SK-N-SH treated with all-trans-retinoic acid at 6 μM for 48 hours (cell line): Measurements from ENCODE around the gene ATXN10.

Experiments used
- ATAC-seq: fragments of 200-7000 bp; cut with Tn5 transposase; 3 replicates; pipeline ENCODE4 v1.9.1; 2020; ENCODE audit warnings: mild to moderate bottlenecking, moderate library complexity
- ARNTL ChIP-seq: fragments of 450-650 bp; formaldehyde crosslinking; IDR thresholded peaks from 2 replicates; pipeline ENCODE4 v1.5.0; 2020; ENCODE audit warnings: low read depth, mild to moderate bottlenecking, moderate library complexity, borderline replicate concordance
- BACH2 ChIP-seq: fragments of 250-450 bp; sonication (Bioruptor Pico); IDR thresholded peaks from 2 replicates; pipeline ENCODE4 v1.9.0; 2021; ENCODE audit warnings: mild to moderate bottlenecking, borderline replicate concordance
- CSDC2 ChIP-seq: fragments of 250-450 bp; sonication (Bioruptor Pico); IDR thresholded peaks from 2 replicates; pipeline ENCODE4 v1.5.0; 2020; ENCODE audit warnings: mild to moderate bottlenecking, moderate library complexity
- ESRRG ChIP-seq: fragments of 250-450 bp; sonication (Bioruptor Pico); IDR thresholded peaks from 2 replicates; pipeline ENCODE4 v1.6.1; 2021; ENCODE audit warnings: mild to moderate bottlenecking
- GLIS3 ChIP-seq: fragments of 250-450 bp; sonication (Bioruptor Pico); IDR thresholded peaks from 2 replicates; pipeline ENCODE4 v1.5.0; 2020; ENCODE audit warnings: mild to moderate bottlenecking, moderate library complexity
- ISL1 ChIP-seq: fragments of 250-450 bp; sonication (Bioruptor Pico); IDR thresholded peaks from 2 replicates; pipeline ENCODE4 v2.1.2; 2022; ENCODE audit warnings: mild to moderate bottlenecking, moderate library complexity
- OSR1 ChIP-seq: fragments of 250-450 bp; sonication (Bioruptor Pico); IDR thresholded peaks from 2 replicates; pipeline ENCODE4 v1.8.0; 2022; ENCODE audit warnings: moderate library complexity, mild to moderate bottlenecking, inconsistent platforms
- PPARA ChIP-seq: fragments of 250-450 bp; sonication (Bioruptor Pico); IDR thresholded peaks from 2 replicates; pipeline ENCODE4 v1.5.0; 2020; ENCODE audit warnings: mild to moderate bottlenecking, borderline replicate concordance
- RARB ChIP-seq: fragments of 250-450 bp; sonication (Bioruptor Pico); IDR thresholded peaks from 2 replicates; pipeline ENCODE4 v1.8.0; 2021; ENCODE audit warnings: mild to moderate bottlenecking, moderate library complexity
- SNAI2 ChIP-seq: fragments of 250-450 bp; sonication (Bioruptor Pico); IDR thresholded peaks from 2 replicates; pipeline ENCODE4 v1.5.0; 2020; ENCODE audit warnings: mild to moderate bottlenecking, moderate library complexity
- TCF4 ChIP-seq: fragments of 250-450 bp; sonication (Bioruptor Pico); IDR thresholded peaks from 2 replicates; pipeline ENCODE4 v1.8.0; 2021; ENCODE audit warnings: mild to moderate bottlenecking, moderate library complexity, borderline replicate concordance
- TOX ChIP-seq: fragments of 250-450 bp; sonication (Bioruptor Pico); IDR thresholded peaks from 2 replicates; pipeline ENCODE4 v1.8.0; 2021; ENCODE audit warnings: mild to moderate bottlenecking, moderate library complexity, borderline replicate concordance
- ZC3H10 ChIP-seq: fragments of 250-450 bp; sonication (Bioruptor Pico); IDR thresholded peaks from 2 replicates; pipeline ENCODE4 v1.5.1; 2021; ENCODE audit warnings: mild to moderate bottlenecking, moderate library complexity
- ZFP3 ChIP-seq: fragments of 250-450 bp; sonication (Bioruptor Pico); IDR thresholded peaks from 2 replicates; pipeline ENCODE4 v1.5.0; 2020; ENCODE audit warnings: mild to moderate bottlenecking, moderate library complexity
- ZFP30 ChIP-seq: fragments of 450-650 bp; formaldehyde crosslinking; IDR thresholded peaks from 2 replicates; pipeline ENCODE4 v1.5.0; 2022; ENCODE audit warnings: mild to moderate bottlenecking, moderate library complexity
- ZNF565 ChIP-seq: fragments of 450-650 bp; formaldehyde crosslinking; conservative IDR thresholded peaks from 2 replicates; pipeline ENCODE4 v1.5.0; 2020; ENCODE audit warnings: low read depth, mild to moderate bottlenecking, moderate library complexity
- ZNF70 ChIP-seq: fragments of 450-650 bp; formaldehyde crosslinking; IDR thresholded peaks from 2 replicates; pipeline ENCODE4 v1.5.0; 2020; ENCODE audit warnings: mild to moderate bottlenecking, moderate library complexity
- ZNF8 ChIP-seq: fragments of 450-650 bp; formaldehyde crosslinking; IDR thresholded peaks from 2 replicates; pipeline ENCODE4 v1.5.0; 2020; ENCODE audit warnings: mild to moderate bottlenecking, moderate library complexity
- TF ChIP-seq, protein P1 (sequence below): fragments of 250-450 bp; sonication (Bioruptor Pico); IDR thresholded peaks from 2 replicates; pipeline ENCODE4 v1.5.0; 2020; ENCODE audit warnings: mild to moderate bottlenecking, moderate library complexity
- TF ChIP-seq, protein P2 (sequence below): fragments of 250-450 bp; sonication (Bioruptor Pico); IDR thresholded peaks from 2 replicates; pipeline ENCODE4 v1.5.1; 2020; ENCODE audit warnings: low read depth, mild to moderate bottlenecking, moderate library complexity
- TF ChIP-seq, protein P3 (sequence below): fragments of 250-450 bp; sonication (Bioruptor Pico); IDR thresholded peaks from 2 replicates; pipeline ENCODE4 v1.8.0; 2021; ENCODE audit warnings: low read depth, mild to moderate bottlenecking, moderate library complexity, borderline replicate concordance
- TF ChIP-seq, protein P4 (sequence below): fragments of 250-450 bp; sonication (Bioruptor Pico); IDR thresholded peaks from 2 replicates; pipeline ENCODE4 v1.8.0; 2020; ENCODE audit warnings: mild to moderate bottlenecking, moderate library complexity, borderline replicate concordance

ATXN10 gene

DNA sequence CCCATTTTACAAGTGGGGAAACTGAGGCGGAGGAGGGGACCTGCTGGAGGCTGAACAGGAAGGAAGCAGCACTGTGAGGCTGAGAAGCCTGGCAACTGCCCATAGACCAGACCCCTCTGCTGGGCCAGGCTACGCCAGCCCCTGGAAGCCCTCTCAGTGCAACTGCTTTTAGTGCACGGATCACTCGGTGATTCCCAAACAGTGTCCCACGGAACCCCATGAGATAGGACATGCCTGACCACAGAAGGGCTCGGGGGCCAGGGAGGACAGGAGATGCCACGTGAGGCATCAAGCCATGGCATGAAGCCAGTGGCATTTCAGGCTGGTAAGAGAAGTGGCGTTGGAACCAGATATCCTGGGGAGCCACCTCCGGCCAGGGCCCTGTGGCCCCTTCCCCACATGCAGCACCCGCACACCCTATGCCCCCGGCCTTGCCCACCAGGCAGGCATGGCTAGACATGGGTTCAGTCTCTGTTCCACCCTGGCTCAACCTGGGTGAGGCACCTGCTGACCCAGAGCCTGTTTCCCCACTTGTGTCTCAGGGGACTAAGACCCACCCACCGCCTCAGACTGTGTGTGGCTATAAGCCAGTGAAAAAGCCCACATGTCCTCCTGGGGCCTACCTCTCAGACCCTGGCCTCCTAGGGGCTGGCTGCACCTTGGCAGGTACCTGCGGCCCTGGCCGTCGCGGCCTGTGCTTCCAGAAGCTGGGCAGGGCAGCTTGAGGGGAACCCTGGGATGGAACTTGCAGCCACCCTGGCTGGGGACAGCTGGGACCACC, 221.2 kb downstream of the ATXN10 start:
- TF ChIP-seq ARNTL (CRISPR knock-in tag) = no peak
- TF ChIP-seq PPARA = no peak
- no peak for TF ChIP-seq TOX
- no peak for TF ChIP-seq CSDC2 (CRISPR knock-in tag)
- no peak for TF ChIP-seq RARB
- TF ChIP-seq ISL1 = no peak
- TF ChIP-seq ZNF70 (CRISPR knock-in tag) = no peak
- TF ChIP-seq SNAI2 (CRISPR knock-in tag) = no peak
- no peak for TF ChIP-seq ZC3H10
- no peak for TF ChIP-seq ZFP3
- TF ChIP-seq, protein P1, sequence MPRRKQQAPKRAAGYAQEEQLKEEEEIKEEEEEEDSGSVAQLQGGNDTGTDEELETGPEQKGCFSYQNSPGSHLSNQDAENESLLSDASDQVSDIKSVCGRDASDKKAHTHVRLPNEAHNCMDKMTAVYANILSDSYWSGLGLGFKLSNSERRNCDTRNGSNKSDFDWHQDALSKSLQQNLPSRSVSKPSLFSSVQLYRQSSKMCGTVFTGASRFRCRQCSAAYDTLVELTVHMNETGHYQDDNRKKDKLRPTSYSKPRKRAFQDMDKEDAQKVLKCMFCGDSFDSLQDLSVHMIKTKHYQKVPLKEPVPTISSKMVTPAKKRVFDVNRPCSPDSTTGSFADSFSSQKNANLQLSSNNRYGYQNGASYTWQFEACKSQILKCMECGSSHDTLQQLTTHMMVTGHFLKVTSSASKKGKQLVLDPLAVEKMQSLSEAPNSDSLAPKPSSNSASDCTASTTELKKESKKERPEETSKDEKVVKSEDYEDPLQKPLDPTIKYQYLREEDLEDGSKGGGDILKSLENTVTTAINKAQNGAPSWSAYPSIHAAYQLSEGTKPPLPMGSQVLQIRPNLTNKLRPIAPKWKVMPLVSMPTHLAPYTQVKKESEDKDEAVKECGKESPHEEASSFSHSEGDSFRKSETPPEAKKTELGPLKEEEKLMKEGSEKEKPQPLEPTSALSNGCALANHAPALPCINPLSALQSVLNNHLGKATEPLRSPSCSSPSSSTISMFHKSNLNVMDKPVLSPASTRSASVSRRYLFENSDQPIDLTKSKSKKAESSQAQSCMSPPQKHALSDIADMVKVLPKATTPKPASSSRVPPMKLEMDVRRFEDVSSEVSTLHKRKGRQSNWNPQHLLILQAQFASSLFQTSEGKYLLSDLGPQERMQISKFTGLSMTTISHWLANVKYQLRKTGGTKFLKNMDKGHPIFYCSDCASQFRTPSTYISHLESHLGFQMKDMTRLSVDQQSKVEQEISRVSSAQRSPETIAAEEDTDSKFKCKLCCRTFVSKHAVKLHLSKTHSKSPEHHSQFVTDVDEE (CRISPR knock-in tag) = no peak
- TF ChIP-seq, protein P2, sequence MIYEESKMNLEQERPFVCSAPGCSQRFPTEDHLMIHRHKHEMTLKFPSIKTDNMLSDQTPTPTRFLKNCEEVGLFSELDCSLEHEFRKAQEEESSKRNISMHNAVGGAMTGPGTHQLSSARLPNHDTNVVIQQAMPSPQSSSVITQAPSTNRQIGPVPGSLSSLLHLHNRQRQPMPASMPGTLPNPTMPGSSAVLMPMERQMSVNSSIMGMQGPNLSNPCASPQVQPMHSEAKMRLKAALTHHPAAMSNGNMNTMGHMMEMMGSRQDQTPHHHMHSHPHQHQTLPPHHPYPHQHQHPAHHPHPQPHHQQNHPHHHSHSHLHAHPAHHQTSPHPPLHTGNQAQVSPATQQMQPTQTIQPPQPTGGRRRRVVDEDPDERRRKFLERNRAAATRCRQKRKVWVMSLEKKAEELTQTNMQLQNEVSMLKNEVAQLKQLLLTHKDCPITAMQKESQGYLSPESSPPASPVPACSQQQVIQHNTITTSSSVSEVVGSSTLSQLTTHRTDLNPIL (CRISPR knock-in tag) = no peak
- TF ChIP-seq, protein P3, sequence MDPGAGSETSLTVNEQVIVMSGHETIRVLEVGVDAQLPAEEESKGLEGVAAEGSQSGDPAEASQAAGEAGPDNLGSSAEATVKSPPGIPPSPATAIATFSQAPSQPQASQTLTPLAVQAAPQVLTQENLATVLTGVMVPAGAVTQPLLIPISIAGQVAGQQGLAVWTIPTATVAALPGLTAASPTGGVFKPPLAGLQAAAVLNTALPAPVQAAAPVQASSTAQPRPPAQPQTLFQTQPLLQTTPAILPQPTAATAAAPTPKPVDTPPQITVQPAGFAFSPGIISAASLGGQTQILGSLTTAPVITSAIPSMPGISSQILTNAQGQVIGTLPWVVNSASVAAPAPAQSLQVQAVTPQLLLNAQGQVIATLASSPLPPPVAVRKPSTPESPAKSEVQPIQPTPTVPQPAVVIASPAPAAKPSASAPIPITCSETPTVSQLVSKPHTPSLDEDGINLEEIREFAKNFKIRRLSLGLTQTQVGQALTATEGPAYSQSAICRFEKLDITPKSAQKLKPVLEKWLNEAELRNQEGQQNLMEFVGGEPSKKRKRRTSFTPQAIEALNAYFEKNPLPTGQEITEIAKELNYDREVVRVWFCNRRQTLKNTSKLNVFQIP (CRISPR knock-in tag) = no peak
- TF ChIP-seq, protein P4, sequence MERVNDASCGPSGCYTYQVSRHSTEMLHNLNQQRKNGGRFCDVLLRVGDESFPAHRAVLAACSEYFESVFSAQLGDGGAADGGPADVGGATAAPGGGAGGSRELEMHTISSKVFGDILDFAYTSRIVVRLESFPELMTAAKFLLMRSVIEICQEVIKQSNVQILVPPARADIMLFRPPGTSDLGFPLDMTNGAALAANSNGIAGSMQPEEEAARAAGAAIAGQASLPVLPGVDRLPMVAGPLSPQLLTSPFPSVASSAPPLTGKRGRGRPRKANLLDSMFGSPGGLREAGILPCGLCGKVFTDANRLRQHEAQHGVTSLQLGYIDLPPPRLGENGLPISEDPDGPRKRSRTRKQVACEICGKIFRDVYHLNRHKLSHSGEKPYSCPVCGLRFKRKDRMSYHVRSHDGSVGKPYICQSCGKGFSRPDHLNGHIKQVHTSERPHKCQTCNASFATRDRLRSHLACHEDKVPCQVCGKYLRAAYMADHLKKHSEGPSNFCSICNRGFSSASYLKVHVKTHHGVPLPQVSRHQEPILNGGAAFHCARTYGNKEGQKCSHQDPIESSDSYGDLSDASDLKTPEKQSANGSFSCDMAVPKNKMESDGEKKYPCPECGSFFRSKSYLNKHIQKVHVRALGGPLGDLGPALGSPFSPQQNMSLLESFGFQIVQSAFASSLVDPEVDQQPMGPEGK (CRISPR knock-in tag) = no peak
- no peak for TF ChIP-seq ZNF565 (CRISPR knock-in tag)
- no peak for TF ChIP-seq ZNF8 (CRISPR knock-in tag)
- TF ChIP-seq TCF4 (CRISPR knock-in tag) = no peak
- no peak for TF ChIP-seq GLIS3
- no peak for TF ChIP-seq ZFP30 (CRISPR knock-in tag)
- TF ChIP-seq BACH2 (CRISPR knock-in tag) = no peak
- TF ChIP-seq, all 23 proteins: peak for 0
- no peak for ATAC-seq

DNA sequence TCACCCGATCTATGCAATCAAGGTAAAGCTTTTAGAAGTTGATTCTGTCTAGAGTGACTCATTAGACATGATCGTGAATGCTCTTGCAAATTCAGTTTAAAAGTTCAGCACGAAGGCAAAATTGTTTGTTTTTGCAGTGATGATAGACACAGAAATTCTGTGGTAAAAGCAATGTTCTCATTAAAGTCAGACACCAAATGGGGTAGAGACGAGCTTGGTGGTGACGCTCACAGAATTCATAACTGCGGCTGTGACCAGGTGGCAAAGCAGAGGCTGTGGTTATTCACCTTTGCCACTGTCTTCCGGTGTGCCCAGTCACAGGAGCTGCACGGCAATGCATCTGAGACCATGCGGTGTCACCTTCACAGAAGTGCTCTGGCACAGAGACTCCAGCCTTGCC, 221.9 kb downstream of the ATXN10 start:
- no peak for ATAC-seq
- TF ChIP-seq TCF4 (CRISPR knock-in tag) = no peak
- no peak for TF ChIP-seq ESRRG (CRISPR knock-in tag)
- TF ChIP-seq SNAI2 (CRISPR knock-in tag) = no peak
- no peak for TF ChIP-seq ZFP3
- no peak for TF ChIP-seq PPARA
- no peak for TF ChIP-seq CSDC2 (CRISPR knock-in tag)
- no peak for TF ChIP-seq ARNTL (CRISPR knock-in tag)
- TF ChIP-seq RARB = no peak
- no peak for TF ChIP-seq ZNF8 (CRISPR knock-in tag)
- TF ChIP-seq OSR1 (CRISPR knock-in tag) = no peak
- TF ChIP-seq ZNF565 (CRISPR knock-in tag) = no peak
- TF ChIP-seq GLIS3 = no peak
- TF ChIP-seq ISL1 = no peak
- no peak for TF ChIP-seq BACH2 (CRISPR knock-in tag)
